ENCODE data around the gene ACOXL.

DNA sequence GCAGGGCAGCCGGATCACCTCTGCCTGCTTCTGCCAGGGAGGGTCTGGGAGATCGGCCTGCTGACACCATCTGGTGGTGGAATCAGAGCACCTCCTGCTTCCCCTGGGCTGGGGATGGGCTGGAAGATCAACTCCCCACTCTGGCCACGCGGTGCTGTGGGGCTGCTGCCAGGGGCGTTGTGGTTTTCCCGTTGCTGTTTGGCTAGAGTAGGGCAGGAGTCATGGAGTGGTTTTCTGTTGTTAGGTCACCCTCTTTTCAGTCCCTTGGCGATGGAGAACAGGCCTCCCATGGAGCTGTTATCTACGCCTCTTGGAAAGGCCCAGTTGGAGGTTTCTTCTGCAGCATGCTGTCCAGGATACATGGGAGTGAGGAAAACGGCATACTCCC lies 403.5 kb downstream of the ACOXL start:
- TF ChIP-seq, protein P1, sequence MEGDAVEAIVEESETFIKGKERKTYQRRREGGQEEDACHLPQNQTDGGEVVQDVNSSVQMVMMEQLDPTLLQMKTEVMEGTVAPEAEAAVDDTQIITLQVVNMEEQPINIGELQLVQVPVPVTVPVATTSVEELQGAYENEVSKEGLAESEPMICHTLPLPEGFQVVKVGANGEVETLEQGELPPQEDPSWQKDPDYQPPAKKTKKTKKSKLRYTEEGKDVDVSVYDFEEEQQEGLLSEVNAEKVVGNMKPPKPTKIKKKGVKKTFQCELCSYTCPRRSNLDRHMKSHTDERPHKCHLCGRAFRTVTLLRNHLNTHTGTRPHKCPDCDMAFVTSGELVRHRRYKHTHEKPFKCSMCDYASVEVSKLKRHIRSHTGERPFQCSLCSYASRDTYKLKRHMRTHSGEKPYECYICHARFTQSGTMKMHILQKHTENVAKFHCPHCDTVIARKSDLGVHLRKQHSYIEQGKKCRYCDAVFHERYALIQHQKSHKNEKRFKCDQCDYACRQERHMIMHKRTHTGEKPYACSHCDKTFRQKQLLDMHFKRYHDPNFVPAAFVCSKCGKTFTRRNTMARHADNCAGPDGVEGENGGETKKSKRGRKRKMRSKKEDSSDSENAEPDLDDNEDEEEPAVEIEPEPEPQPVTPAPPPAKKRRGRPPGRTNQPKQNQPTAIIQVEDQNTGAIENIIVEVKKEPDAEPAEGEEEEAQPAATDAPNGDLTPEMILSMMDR (IDR thresholded peaks at IDR 0.05), result no peak
- TF ChIP-seq POLR2A (IDR thresholded peaks at IDR 0.05), result no peak

All from ovary (tissue), 3 donors.